Endothelial cell (in vitro differentiated cells): ENCODE measurements around the gene C17orf113. TPM values are rescaled to one million over a fixed set of nuclear protein-coding genes. Genes with fewer than 3 reads are reported as not detected.

ENCODE experiments used
- DNase-seq: peaks from one replicate; pipeline ENCODE4 v3.0.0; 2021; ENCODE audit warnings: low spot score
- H3K27ac Mint-ChIP-seq: one replicate; pipeline ENCODE4 v1.8.0; 2021; ENCODE audit warnings: mixed read lengths, inconsistent platforms; ENCODE audit not compliant: unreplicated experiment
- H3K27me3 Mint-ChIP-seq: one replicate; pipeline ENCODE4 v1.8.0; 2021; ENCODE audit warnings: mild to moderate bottlenecking, moderate library complexity, mixed read lengths, inconsistent platforms; ENCODE audit not compliant: unreplicated experiment
- H3K36me3 Mint-ChIP-seq: one replicate; pipeline ENCODE4 v1.8.0; 2021; ENCODE audit warnings: mild to moderate bottlenecking, low read depth, mixed read lengths, inconsistent platforms; ENCODE audit not compliant: unreplicated experiment
- H3K4me1 Mint-ChIP-seq: one replicate; pipeline ENCODE4 v1.8.0; 2021; ENCODE audit warnings: mild to moderate bottlenecking, mixed read lengths, inconsistent platforms; ENCODE audit not compliant: unreplicated experiment
- H3K4me3 Mint-ChIP-seq: one replicate; pipeline ENCODE4 v1.8.0; 2021; ENCODE audit warnings: mild to moderate bottlenecking, mixed read lengths, inconsistent platforms; ENCODE audit not compliant: unreplicated experiment
- H3K9me3 Mint-ChIP-seq: one replicate; pipeline ENCODE4 v1.8.0; 2021; ENCODE audit warnings: mixed read lengths, inconsistent platforms; ENCODE audit not compliant: unreplicated experiment
- total RNA-seq: library from RNA; stranded (reverse); fragmentation: NEBNext Ultra II Directional; extraction: Animal tissue kit (Norgen Biotek cat#: 25700); gene quantifications from one replicate; pipeline ENCODE4 v1.2.1, GENCODE V29; 2021; ENCODE audit not compliant: unreplicated experiment
- TF ChIP-seq, protein P1 (sequence below): fragments of 200-600 bp; sonication (generic); IDR thresholded peaks from one replicate; pipeline ENCODE4 v1.5.0; 2021; ENCODE audit warnings: antibody characterized with exemption; ENCODE audit not compliant: unreplicated experiment

The C17orf113 gene
- total RNA-seq, 1 donor from 2014 or later, result 1.6 TPM

DNA sequence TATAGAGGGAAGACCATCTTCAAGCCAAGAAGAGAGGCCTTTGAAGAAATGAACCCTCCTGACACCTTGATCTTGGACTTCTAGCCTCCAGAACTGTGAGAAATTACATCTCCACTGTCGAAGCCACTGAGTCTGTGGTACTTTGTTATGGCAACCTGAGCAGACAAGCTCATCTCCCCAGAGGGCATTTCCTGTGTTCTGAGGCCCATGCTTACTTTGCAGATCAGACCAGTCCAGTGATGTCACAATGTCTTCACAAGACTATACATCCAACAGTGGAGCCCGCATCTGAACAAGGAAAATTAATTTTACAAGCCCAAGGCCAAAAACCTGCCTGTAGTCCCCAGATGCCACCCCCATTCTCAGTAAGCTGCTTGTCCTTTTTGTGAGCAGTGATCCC is 14.8 kb upstream of the C17orf113 start:
- H3K9me3 Mint-ChIP-seq, result no peaks in the 10 kb centered on the region
- no peak overlapping the region for H3K4me3 Mint-ChIP-seq
- H3K27me3 Mint-ChIP-seq, result peaks cover 9% of the 10 kb centered on the region
- H3K27ac Mint-ChIP-seq, result no peak overlapping the region
- TF ChIP-seq, protein P1, sequence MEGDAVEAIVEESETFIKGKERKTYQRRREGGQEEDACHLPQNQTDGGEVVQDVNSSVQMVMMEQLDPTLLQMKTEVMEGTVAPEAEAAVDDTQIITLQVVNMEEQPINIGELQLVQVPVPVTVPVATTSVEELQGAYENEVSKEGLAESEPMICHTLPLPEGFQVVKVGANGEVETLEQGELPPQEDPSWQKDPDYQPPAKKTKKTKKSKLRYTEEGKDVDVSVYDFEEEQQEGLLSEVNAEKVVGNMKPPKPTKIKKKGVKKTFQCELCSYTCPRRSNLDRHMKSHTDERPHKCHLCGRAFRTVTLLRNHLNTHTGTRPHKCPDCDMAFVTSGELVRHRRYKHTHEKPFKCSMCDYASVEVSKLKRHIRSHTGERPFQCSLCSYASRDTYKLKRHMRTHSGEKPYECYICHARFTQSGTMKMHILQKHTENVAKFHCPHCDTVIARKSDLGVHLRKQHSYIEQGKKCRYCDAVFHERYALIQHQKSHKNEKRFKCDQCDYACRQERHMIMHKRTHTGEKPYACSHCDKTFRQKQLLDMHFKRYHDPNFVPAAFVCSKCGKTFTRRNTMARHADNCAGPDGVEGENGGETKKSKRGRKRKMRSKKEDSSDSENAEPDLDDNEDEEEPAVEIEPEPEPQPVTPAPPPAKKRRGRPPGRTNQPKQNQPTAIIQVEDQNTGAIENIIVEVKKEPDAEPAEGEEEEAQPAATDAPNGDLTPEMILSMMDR, result no peak
- peaks cover 12% of the 10 kb centered on the region for H3K4me1 Mint-ChIP-seq
- H3K36me3 Mint-ChIP-seq, result no peaks in the 10 kb centered on the region
- DNase-seq, result no peak

DNA sequence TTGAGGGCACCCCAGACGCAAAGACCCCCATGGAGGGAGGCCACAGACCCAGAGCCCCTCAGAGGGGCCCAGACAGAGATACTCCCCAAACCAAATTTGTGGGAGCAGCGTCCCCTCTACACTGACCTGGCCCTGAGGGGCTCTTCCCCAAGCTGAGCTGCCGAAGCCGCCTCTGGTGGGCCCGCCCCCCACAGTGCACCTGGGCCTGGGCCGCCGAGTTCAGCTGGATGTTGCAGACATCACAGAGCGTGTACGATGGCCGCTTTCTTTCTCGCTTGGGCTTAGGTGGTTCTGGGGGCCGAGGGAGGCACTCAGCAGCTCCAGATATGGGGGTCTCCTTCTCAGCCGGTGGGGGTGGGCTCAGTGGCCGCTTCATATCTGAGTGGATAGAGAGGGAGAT is 12.3 kb upstream of the C17orf113 start:
- H3K27ac Mint-ChIP-seq, result no peak overlapping the region
- H3K9me3 Mint-ChIP-seq, result no peaks in the 10 kb centered on the region
- TF ChIP-seq, protein P1, result no peak
- no peaks in the 10 kb centered on the region for H3K36me3 Mint-ChIP-seq
- peaks cover 9% of the 10 kb centered on the region for H3K27me3 Mint-ChIP-seq
- no peak overlapping the region for H3K4me3 Mint-ChIP-seq
- H3K4me1 Mint-ChIP-seq, result peaks cover 15% of the 10 kb centered on the region
- DNase-seq, result no peak

DNA sequence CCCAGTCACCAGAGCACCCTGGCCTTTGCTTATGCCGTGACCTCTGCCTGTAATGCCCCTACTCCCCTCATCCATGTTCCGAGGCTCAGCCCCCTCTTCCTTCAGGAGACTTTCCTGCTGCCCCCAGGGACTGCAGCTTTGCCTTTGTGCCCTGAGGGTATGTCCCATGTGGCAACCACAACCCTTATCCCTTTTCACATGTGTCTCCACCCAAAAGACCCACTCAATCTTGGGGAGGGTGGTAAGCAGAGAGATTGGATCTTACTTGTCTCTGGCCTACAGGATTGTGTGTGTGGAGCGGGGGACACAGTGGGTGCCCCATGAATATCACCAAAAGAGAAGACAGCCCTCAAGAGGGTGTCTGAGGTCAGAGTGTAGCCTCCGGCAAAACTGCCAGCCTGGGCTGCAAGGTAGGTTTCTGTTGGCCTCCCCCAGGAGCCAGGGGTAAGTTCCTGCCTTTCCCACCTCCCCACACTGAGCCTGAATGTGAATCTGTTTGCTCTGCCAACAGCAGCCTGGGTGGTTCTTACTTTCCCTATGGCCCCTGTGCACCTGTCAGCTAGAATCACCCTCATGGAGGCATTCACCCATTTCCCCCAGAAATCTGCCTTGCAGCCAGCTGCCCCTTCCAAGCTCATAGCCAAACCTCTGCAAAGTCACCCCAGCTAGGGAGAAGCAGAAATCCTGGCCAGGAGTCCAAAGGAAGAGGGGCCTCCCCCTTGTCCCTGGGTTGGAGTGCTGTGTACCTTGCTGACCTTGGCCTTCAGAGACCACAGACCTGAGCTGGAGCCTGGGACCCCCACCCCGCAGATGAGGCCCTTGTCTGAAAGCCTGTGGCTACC is 11.5 kb upstream of the C17orf113 start:
- Mint-ChIP-seq H3K36me3 (no peaks in the 10 kb centered on the region), H3K4me1 (peaks cover 15% of the 10 kb centered on the region), H3K9me3 (no peaks in the 10 kb centered on the region), H3K4me3 (no peak overlapping the region), H3K27me3 (peaks cover 9% of the 10 kb centered on the region), H3K27ac (no peak overlapping the region)
- TF ChIP-seq, protein P1, result no peak
- DNase-seq, result no peak

DNA sequence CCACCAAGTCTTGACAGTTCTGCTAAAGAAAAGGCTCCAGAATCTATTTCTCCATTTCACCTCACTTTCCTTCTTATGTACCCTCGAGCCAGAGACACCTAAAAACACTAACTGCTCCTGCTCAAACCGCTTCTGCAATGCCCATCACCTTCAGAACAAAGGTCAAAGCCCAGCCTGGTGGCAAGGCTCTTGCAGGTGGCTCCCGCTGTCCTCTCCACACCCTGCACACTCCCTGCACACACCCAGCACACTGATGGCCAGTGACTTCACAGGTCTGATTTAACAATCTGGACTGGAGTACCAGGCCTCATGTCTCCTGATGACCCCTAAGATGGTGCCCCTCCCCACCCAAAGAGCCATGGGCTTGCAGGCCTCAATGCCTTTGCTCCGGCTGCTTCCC is 9.8 kb upstream of the C17orf113 start:
- no peaks in the 10 kb centered on the region for H3K9me3 Mint-ChIP-seq
- H3K4me3 Mint-ChIP-seq, result no peak overlapping the region
- H3K36me3 Mint-ChIP-seq, result no peaks in the 10 kb centered on the region
- H3K27ac Mint-ChIP-seq, result peak overlapping the region; percentile 44
- H3K4me1 Mint-ChIP-seq, result peaks cover 19% of the 10 kb centered on the region
- peaks cover 17% of the 10 kb centered on the region for H3K27me3 Mint-ChIP-seq
- TF ChIP-seq, protein P1, result no peak
- DNase-seq, result no peak

DNA sequence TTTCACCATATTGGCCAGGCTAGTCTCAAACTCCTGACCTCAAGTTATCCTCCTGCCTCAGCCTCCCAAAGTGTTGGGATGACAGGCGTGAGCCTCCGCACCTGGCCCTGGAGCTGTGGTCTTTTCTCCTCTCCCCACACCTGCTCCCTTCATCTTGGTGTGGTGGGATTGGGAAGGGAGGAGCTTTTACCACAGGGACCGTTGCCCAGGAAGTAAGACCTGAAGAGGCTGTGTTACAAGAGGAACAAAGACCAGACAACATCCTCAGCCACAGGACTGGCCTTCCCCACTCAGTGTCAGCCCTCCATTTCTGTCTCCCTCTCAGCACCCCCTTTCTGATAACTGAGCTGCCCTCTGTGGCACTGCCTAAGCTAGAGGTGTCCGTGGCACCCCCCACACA is 9.4 kb upstream of the C17orf113 start:
- H3K9me3 Mint-ChIP-seq, result no peaks in the 10 kb centered on the region
- H3K27ac Mint-ChIP-seq, result peak overlapping the region; percentile 44
- H3K4me1 Mint-ChIP-seq, result peaks cover 21% of the 10 kb centered on the region
- DNase-seq, result no peak
- H3K4me3 Mint-ChIP-seq, result no peak overlapping the region
- H3K36me3 Mint-ChIP-seq, result no peaks in the 10 kb centered on the region
- TF ChIP-seq, protein P1, result no peak
- peaks cover 17% of the 10 kb centered on the region for H3K27me3 Mint-ChIP-seq
